Measurements from ENCODE around the gene NFATC2.

Gene NFATC2

GRCh38 chr20:51362254-51362653 is 180.3 kb downstream of the NFATC2 start:
- ChIA-PET POLR2A (no interaction called here), CTCF (no interaction called here)
- TF ChIP-seq ELF4 (IDR thresholded peaks at IDR 0.05) (no peak), NFRKB (IDR thresholded peaks at IDR 0.05) (no peak), CTBP1 (IDR thresholded peaks at IDR 0.05; ENCODE audit: borderline replicate concordance) (no peak), SP1 (IDR thresholded peaks at IDR 0.05) (no peak)
- DNase-seq (ENCODE audit: extremely low spot score), result no peak

- TF ChIP-seq ARNT (IDR thresholded peaks at IDR 0.05) (no peak), FOXM1 (IDR thresholded peaks at IDR 0.05; ENCODE audit: borderline replicate concordance) (no peak), NFRKB (IDR thresholded peaks at IDR 0.05) (no peak), LEF1 (IDR thresholded peaks at IDR 0.05; ENCODE audit: borderline replicate concordance) (no peak), CTBP1 (IDR thresholded peaks at IDR 0.05; ENCODE audit: borderline replicate concordance) (no peak), FOXA1 (IDR thresholded peaks at IDR 0.05) (no peak), ELF4 (IDR thresholded peaks at IDR 0.05) (no peak), L3MBTL2 (conservative IDR thresholded peaks at IDR 0.05) (no peak), SUZ12 (IDR thresholded peaks at IDR 0.05) (no peak), BHLHE40 (IDR thresholded peaks at IDR 0.05; ENCODE audit: borderline replicate concordance) (no peak), PKNOX1 (IDR thresholded peaks at IDR 0.05) (no peak)
- DNase-seq (ENCODE audit: extremely low spot score), result no peak
- POLR2A ChIA-PET, result no interaction called here
- CTCF ChIA-PET, result no interaction called here
Observed at GRCh38 chr20:51361258-51361657, 181.3 kb downstream of the NFATC2 start.

- POLR2A ChIA-PET, result no interaction called here
- TF ChIP-seq SUZ12 (IDR thresholded peaks at IDR 0.05), result no peak
- no peak for TF ChIP-seq TARDBP (IDR thresholded peaks at IDR 0.05)
- TF ChIP-seq ELF4 (IDR thresholded peaks at IDR 0.05), result no peak
- TF ChIP-seq LEF1 (IDR thresholded peaks at IDR 0.05; ENCODE audit: borderline replicate concordance), result no peak
- no peak for TF ChIP-seq ARNT (IDR thresholded peaks at IDR 0.05)
- TF ChIP-seq L3MBTL2 (conservative IDR thresholded peaks at IDR 0.05), result no peak
- TF ChIP-seq FOXM1 (IDR thresholded peaks at IDR 0.05; ENCODE audit: borderline replicate concordance), result no peak
- no peak for TF ChIP-seq PKNOX1 (IDR thresholded peaks at IDR 0.05)
- no peak for TF ChIP-seq FOXA1 (IDR thresholded peaks at IDR 0.05)
- no peak for TF ChIP-seq BHLHE40 (IDR thresholded peaks at IDR 0.05; ENCODE audit: borderline replicate concordance)
- no peak for TF ChIP-seq FOXK2 (IDR thresholded peaks at IDR 0.05)
- no peak for TF ChIP-seq HDGF (IDR thresholded peaks at IDR 0.05; ENCODE audit: borderline replicate concordance)
- no peak for TF ChIP-seq CTBP1 (IDR thresholded peaks at IDR 0.05; ENCODE audit: borderline replicate concordance)
- no peak for TF ChIP-seq ZNF384 (IDR thresholded peaks at IDR 0.05)
- no peak for TF ChIP-seq SP1 (IDR thresholded peaks at IDR 0.05)
- TF ChIP-seq NFRKB (IDR thresholded peaks at IDR 0.05), result no peak
- no peak for DNase-seq (ENCODE audit: extremely low spot score)
- CTCF ChIA-PET, result no interaction called here
Observed at GRCh38 chr20:51360451-51361201, 181.9 kb downstream of the NFATC2 start.

GRCh38 chr20:51359947-51360346 is 182.6 kb downstream of the NFATC2 start:
- CTCF ChIA-PET, result interaction anchor here (0.6 to 1.0 kb wide), 2 partner anchors 27 to 406 kb away, joined by 3 to 7 read pairs; no protein-coding TSS in a partner anchor
- DNase-seq (ENCODE audit: extremely low spot score), result no peak
- TF ChIP-seq SP1 (IDR thresholded peaks at IDR 0.05), result no peak
- no peak for TF ChIP-seq PKNOX1 (IDR thresholded peaks at IDR 0.05)
- TF ChIP-seq LEF1 (IDR thresholded peaks at IDR 0.05; ENCODE audit: borderline replicate concordance), result no peak
- TF ChIP-seq BHLHE40 (IDR thresholded peaks at IDR 0.05; ENCODE audit: borderline replicate concordance), result no peak
- TF ChIP-seq L3MBTL2 (conservative IDR thresholded peaks at IDR 0.05), result no peak
- no peak for TF ChIP-seq FOXA1 (IDR thresholded peaks at IDR 0.05)
- TF ChIP-seq ARNT (IDR thresholded peaks at IDR 0.05), result no peak
- TF ChIP-seq CTBP1 (IDR thresholded peaks at IDR 0.05; ENCODE audit: borderline replicate concordance), result no peak
- TF ChIP-seq FOXM1 (IDR thresholded peaks at IDR 0.05; ENCODE audit: borderline replicate concordance), result no peak
- TF ChIP-seq HDGF (IDR thresholded peaks at IDR 0.05; ENCODE audit: borderline replicate concordance), result no peak
- no peak for TF ChIP-seq NFRKB (IDR thresholded peaks at IDR 0.05)
- TF ChIP-seq SUZ12 (IDR thresholded peaks at IDR 0.05), result no peak
- TF ChIP-seq TARDBP (IDR thresholded peaks at IDR 0.05), result no peak
- no peak for TF ChIP-seq ELF4 (IDR thresholded peaks at IDR 0.05)
- no peak for TF ChIP-seq ZNF384 (IDR thresholded peaks at IDR 0.05)
- POLR2A ChIA-PET, result no interaction called here

DNA sequence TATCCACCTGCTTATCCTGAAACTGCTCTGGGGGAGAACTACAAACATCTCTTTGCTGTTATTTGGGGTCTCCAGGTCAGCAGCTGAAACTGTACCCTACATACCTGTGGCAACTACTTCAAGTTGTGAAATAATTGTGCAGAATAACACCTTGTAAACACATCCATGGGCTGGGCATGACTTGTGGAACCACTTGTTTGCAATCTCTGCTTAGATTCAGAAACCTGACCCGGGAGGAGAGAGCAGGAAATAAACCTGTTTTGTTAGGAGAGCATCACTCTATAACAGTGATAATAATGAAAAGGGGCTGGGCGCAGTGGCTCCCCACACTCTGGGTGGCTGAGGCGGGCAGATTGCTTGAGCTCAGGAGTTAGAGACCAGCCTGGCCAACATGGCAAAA is 183.1 kb downstream of the NFATC2 start:
- TF ChIP-seq TARDBP (IDR thresholded peaks at IDR 0.05) (no peak), SP1 (IDR thresholded peaks at IDR 0.05) (no peak), L3MBTL2 (conservative IDR thresholded peaks at IDR 0.05) (no peak), ELF4 (IDR thresholded peaks at IDR 0.05) (no peak), FOXK2 (IDR thresholded peaks at IDR 0.05) (no peak), ZNF384 (IDR thresholded peaks at IDR 0.05) (no peak), FOXA1 (IDR thresholded peaks at IDR 0.05) (no peak), FOXM1 (IDR thresholded peaks at IDR 0.05; ENCODE audit: borderline replicate concordance) (no peak), PKNOX1 (IDR thresholded peaks at IDR 0.05) (no peak)
- ChIA-PET POLR2A (no interaction called here), CTCF (interaction anchor here (0.6 to 1.0 kb wide), 3 partner anchors 27 to 407 kb away, joined by 3 to 7 read pairs (median 3); no protein-coding TSS in a partner anchor)
- DNase-seq (ENCODE audit: extremely low spot score), result no peak
